Dermis microvascular lymphatic vessel endothelial cell (primary cell): Measurements from ENCODE around the gene CUBN. TPM values are rescaled to one million over a fixed set of nuclear protein-coding genes. Genes with fewer than 3 reads are reported as not detected.
A peak's percentile ranks its signal among the peaks of the same experiment; 100 is the strongest.
"Not testable (repeated sequence)": the region's sequence is repeated elsewhere in the genome, so short reads cannot be mapped to it uniquely, and the experiment has no call there.

ENCODE experiments used
- DNase-seq, 2 donors: peaks; one replicate each; pipeline versions ENCODE4 v3.0.0 to v3.0.0-alpha.2; 2010; ENCODE audit warnings: low read depth in 2 of 2
- total RNA-seq: library from RNA; depleted of rRNA; stranded (reverse); fragments of >200 nt; gene quantifications from 2 replicates; pipeline ENCODE4 v1.2.1, GENCODE V29; 2014

Gene CUBN
- total RNA-seq, 1 donor from 2014 or later = 6.7 TPM

DNA sequence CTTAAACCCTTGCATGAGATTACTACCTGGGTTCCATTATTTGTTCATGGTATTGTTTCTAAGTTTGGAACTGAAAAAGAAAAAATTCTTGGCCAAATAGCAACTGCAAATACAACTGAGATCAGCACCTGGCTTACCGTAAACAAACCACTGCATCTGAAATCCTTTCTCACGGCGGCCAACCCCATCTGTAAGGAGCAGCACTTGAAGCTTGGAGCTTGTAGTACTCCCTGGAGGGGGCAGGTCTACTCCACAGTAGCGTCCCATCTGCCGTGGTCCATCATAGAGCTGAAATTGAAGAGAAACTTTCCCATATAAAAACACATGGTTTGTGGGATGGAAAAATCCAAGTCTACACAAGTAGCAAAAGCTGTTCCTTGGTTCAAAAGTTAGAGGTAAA, 109.9 kb downstream of the CUBN start:
- no peak for DNase-seq

DNA sequence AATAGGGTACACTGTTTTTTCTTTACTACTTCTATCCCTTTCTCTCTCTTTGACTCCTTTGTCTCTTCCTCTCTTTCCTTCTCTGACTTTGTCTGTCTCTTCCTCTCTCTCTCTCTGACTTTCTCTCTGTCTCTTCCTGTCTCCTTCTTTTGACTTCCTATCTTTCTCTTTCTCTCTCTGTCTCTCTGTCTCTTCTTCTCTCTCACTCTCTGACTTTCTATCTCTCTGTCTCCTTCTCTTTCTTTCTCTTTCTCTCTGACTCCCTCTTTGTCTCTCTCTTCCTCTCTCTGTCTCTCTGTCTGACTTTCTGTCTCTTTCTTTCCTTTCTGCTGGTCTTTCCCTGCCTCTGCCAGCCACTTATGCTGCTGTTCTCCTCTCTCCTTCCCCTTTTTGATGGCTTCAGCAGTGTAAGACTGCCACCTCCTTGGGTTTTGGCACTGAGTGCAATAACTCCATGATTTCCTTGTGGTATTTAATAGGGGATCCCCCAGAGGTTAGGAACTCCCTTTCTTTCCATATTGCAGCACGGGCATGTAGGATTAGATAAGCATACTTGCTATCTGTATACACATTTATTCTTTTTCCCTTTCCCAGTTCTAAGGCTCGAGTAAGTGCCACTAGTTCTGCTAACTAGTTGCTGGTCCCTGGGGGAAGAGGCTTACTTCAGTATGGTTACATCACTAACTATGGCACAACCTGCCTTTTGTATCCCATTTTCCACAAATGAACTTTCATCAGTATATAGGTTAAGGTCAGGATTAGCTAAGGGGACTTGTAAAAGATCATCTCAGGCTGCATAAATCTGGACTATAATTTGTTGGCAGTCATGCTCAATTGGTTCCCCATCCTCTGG, 116.3 kb downstream of the CUBN start:
- not testable (repeated sequence) for DNase-seq

DNA sequence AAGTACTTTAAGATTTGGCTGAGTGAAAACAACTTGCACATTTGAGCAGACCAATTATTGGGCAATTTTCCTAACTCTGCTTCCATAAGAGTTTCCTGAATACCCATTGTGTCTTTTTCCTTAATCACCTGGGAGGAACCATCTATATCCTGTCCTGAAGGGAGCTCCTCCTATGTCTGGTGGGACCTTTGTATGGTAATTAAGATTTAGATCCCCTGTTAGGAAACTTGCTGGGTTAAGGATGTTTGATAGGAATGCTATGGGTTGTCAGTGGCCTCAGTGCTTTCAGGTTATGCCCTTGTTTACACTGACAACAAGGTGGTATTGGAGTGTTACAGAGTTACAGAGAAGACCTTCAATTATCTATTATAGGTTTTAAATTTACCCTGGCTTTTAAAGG, 116.9 kb downstream of the CUBN start:
- peak in 1 of 2 donors; percentile 26 for DNase-seq

DNA sequence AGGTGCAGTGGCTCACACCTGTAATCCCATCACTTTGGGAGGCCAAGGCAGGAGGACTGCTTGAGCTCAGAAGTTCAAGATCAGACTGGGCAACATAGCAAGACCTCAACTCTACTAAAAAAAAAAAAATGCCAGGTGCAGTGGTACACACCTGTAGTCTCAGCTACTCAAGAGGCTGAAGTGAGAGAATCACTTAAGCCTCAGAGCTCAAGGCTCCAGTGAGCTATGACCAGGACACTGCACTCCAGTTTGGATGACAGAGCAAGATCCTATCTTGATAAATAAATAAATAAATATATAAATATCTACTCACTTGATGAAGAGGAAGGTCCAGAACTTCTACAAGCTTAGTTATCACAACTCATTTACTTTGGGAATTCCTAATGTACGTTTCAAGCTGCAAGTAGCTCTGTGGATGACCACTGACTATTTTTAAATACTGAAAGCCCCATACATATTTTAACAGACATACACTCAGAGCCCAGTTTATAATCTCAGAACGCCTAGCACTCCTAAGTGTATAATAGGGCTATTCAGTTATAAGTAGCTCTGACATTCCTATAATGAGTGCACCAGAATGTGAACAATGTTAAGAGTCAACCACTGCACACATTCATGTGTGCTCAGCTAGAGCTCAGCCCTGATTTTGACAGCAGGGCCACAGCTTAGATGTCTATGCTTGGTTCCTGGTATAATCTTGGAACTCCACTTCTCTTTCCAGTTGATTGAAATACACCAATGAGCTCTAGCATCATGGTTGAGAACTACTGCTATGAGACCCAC, 119.1 kb downstream of the CUBN start:
- DNase-seq = no peak

DNA sequence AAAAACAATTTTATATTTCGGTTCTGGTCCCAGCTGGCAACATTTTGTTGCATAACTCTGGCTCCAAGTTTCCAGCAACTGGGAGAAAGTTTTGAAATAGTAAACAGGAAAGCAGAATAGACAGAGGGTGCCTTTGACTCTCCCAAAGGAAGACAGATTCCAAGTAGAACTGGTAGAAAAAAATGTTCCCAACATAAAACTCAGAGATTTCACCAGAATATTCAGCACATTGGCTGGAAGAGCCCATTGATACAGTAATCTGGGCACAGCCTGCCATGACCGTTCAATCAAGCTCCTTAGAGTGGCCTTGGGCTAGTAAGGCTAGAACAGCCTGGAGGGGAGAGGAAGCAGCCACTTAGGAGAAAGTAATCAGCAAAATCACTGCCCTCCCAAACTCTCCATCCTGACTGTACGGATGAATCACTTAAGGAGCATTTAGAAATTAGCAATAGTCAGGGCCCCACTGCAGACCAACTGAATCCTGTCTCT, 120.4 kb downstream of the CUBN start:
- DNase-seq = peak in 1 of 2 donors; percentile 22

DNA sequence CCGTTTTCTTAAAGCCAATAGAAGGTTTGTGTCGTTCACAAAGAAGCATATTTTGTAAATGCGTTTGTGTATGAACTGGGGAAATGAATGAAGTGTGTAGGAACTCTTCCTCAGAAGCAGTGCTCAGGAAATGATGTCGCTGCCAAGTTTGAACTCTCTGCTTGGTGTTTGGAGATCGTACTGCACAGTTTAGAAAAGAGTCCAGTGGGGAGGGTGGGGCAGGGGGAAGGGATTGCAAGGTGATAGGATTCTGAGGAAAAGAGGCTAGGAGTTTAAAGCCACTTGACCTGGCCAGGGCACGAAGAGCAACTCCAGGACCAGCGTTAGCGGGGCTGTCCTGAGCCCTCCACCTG, 122.2 kb downstream of the CUBN start:
- DNase-seq = peak in 1 of 2 donors; percentile 51

DNA sequence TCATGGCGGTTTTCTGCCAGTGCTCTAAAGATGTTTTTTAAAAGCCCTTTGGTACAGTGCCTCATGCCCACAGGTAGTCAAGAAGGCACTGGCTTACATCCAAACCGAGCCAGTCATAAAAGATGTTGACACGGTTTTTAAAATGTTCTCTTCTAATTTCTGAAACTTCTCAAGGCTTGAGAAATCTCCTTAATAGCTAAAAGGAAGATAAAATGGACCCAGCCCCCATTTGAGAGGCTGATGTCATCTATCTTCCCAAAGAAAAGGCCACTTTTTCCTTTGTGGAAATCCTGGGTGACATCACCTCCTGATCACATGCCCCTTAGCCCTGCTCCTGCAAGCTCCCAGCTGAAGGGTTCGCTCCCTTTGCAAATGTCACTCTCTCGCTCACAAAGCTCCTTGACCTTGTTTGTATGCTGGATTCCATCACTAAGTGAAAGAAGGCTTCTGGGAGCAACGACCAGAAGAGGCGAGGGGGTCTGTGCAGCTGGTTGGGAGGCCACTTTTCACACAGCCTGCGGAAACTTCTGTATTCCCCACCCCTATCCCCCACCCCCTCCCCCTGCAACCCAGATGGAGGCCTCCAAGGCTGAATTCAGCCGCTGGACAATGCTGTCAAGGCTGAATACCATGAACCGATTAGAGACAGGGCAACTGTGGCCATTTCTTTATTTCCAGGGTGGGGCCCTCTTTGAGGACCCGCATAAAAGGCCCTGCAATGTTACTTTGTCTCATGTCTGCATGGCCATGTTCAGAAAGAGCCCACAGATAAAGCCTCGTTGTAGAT, 122.8 kb downstream of the CUBN start:
- DNase-seq = peak in 1 of 2 donors; percentile 88

DNA sequence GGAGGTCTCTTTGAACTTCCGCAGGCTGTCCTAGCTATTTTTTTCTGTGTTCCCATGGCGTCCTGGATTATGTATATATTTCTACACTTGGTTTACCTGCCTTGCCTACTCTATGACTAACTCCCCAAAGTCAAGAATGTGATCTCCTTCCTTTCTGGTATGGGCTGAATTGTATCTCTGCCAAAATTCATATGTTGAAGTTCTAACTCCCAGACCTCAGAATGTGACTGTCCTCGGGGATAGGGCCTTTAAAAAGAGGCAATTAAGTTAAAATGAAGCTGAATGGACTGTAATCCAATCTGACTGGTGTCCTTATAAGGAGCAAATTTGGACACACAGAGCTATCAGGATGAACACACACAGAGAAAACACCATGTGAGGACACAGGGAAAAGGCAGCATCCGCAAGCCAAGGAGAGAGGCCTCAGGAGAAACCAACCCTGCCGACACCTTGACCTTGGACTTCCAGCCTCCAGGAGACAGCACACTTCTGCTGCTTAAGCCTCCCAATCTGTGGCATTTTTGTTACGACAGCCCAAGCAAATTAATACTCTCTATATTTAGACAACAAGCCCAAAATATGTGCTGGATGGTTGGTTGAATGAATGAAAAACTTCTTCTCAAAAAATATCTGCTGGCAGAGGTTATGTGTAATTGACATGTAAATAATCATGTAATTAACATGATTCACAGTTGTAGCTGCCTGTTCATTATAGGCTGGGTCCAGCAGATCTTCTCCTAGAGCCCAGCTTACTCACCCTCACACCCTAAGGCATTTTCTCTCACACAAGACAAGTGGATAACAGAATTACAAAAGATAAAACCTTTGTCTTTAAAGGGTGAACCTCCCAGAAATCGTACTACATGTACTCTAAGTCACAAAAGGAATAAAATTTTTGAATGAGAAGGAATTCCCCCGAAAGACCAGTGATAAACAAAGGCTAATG, 123.7 kb downstream of the CUBN start:
- no peak for DNase-seq

DNA sequence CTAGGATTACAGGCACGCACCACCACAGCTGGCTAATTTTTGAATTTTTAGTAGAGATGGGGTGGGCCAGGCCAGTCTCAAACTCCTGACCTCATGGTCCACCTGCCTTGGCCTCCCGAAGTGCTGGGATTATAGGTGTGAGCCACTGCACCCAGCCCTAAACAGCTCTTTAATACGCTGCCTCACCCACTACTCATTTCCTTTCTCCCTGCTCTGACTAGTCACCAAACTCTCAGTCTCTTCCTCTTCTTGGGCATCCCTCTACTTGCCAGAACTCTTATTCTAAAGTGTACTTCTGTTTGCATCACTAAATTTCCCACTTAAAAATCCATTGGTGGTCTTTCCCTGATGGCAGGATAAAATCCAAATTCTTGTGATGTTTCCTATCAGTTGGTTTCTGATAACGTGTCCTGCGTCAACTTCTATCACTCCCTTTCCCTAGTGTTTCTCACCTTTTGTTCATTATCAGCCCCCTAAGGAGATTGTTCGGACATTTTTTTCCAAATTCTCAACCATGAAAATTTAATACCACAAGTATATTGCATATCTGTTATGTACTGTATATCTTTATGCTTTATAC, 124.7 kb downstream of the CUBN start:
- peak in 1 of 2 donors; percentile 24 for DNase-seq

DNA sequence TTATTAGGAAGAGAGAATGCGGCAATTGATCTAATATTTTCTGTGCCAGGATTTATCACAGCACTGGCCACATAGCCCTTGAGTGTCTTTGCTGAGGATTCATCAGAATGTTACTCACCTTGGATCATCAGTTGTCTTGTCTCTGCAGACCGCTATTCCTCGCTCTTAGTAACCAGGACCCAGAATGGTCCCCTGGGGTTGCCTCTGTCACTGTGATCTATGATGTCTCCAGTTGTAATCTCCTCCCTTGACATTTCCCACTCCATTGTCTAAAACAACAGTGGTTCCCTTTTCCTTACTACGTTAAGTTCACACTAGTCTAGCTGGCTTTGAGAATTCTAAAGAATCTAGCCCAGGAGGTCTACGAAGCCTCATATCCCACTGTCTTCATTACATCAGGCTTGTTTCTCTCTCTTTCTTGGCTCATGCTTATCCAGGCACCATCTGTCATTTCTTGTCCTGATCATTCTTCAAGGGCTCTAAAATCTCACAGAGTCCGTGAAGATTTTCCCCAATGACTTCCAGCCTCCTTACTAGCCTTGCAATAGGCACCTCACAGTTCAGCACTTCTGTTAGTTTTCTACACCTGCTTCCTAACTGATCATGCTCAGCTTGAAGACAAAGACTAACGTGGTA, 125.8 kb downstream of the CUBN start:
- DNase-seq = no peak

DNA sequence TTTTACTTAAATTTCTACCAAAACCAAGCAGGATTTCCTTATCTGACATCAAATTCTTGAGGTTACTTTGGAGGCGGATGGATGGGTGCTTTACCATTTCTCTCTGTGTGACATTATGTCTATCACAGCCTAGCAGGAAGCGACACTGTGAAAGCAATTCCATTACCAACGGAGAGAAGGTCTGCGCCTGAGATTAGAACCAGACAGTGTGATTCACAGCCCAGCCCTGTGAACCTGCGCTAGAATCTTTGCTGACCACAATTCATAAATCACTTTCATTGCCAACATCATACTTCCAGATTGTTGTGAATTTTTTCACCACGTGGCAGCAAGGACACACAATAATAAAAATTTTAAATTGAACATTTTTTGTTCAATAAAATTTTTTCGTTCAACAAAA, 126.5 kb downstream of the CUBN start:
- DNase-seq = peak; percentile 93 to 95

DNA sequence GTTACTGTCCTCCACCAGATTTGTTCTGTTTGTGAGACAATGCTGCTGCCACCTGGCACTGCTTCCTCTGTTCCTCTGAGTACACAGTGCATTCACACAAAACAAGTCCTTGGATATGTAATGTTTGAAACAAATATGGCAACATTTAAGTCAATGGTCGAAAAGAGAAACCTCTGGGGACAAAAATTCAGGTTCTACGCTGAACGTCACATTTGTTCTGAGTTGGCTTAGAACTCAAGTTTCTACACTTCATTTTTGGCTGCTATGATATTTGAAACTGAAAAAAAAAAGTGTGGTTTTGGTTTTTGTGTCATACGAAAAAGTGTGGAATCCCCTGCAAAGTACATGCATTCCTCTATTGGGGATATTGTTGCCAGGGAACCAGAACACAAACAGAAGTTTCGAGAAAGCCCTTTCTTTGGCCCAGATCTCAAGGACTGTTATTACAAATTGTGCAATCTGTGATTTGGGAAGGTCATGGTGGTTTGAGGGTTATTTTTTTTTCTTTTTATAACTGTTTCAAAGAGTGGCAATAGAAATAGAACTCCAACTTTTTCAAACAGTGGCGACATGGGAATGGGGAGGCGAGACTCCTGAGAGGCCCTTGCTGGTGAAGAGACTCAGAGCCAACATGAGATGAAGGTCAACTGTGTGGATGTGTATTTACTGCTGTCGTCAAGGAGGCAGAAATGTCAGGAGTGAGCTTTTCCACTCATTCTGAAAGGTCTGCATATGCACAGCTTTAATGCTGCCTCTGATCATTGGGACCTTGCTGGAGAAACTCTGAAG, 127.5 kb downstream of the CUBN start:
- DNase-seq = peak; percentile 26 to 60

DNA sequence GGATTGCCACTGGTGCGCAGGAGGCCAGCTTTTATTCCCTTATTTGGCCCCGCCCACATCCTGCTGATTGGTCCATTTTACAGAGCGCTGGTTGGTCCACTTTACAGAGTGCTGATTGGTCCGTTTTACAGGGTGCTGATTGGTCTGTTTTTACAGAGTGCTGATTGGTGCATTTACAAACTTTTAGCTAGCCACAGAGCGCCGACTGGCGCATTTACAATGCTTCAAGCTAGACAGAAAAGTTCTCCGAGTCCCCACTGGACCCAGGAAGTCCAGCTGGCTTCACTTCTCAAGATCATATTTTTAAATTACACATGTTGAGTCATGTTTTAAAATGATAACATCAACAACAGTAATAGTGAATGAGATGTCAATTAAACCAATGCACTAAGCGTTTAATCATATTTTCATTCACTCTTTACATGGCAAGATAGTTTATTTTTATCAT, 128.3 kb downstream of the CUBN start:
- no peak for DNase-seq

DNA sequence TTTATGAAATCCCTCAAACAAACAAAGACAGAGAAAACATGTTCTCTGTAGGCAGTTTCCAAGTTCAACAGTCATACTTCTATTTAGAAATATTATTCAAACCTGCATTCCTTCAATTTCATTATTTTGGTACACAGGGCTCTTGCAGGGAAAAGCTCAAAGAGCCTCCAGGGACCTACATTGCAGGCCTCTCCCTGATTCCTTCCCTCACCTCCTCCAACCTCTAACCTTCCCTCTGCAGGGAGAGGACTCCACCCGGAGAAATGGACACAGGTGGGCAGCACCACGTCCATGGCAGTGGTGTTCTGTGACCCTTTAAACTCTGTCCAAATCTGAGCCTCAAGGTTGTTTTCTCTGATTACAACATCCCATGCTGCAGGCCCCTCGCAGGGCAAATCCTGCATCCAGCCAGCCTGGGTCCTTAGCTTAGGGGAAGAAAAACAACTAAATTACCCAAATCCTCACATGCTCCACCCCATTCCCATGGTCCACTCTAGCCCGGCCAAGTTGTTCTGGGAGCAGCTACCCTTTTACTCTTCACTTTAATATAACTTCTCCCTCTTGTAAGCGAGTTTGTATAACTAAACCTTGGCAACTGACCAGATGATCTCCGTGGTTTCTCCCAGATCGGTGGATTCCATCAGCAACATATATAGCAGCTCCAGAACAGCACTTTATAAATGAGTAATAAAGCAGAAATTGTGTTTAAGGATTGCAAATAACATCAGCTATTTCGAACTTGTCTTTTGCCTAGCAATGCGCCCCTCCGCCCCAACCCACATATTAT, 129.8 kb downstream of the CUBN start:
- no peak for DNase-seq

DNA sequence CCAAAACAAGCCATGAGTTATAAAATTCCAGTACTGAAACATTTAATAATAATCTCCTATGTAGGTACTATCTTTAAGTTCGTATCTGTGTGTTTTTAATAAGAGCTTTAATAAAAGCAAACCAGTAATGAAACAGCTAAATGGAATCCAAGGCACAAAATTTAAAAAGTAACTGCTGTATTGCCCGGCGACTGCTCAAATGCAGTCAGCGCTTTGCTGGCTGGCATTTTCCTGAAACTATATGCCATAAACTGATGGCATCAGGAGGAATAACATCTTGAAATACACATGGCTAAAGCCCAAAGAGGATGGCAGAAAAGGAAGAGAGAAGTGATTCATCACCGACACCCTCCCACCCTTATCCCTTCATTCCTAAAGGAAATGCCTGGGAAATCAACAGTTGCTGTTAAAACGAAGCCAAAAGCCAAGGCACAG, 133.1 kb downstream of the CUBN start:
- DNase-seq = peak; percentile 74 to 94

DNA sequence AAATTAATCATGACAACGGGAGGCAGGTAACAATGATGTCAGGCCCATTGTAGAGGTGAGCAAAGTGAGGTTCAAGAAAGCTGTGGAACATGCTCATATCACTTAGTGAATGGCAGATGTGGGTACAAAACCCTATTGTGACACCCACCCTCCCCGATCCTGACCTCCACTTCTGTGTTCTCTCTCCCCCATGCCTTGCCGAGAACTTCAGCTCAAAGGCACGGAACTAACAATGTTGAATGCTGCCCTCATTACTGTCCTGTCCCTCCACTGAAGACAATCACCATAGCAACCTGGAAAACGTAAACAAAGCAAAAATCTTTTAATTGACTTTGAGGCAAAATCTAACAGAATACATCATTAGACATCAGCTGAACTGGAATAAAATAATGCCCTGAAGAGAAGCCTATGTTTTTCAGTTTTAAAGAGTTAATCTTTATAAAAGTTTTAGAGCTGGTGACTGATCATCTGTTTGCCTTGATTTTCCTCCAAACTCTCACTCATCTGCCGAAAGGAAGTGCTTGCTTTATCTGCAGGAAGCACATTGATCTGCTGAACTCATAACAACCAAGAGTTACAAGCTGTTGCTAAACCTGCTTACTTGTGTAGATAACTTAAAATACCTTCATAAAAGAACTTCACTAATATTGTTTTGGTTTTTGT, 133.6 kb downstream of the CUBN start:
- DNase-seq = peak; percentile 98 to 99

DNA sequence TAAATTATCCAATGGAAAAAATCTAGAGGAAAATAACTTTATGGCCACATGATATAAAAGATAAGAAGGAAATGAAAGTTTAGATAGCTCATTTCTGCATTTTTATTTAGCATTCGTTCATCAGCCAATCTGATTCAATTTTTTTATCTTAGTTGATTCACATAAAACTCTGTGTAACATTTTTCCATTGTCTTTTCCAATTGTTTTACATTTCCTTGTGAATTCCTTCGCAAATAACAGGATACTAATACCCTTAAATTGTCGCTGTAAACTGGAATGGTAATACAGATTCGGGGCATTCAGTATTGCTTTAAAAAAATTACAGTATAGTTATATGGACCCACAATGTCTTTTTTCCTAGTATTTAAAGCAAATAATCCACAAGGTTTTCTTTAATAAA, 136.4 kb downstream of the CUBN start:
- DNase-seq = peak; percentile 82 to 86
